ENCODE results near the gene PARD3B. TPM values are rescaled to one million over a fixed set of nuclear protein-coding genes. Genes with fewer than 3 reads are reported as not detected.

PARD3B gene
- total RNA-seq, 1 experiment from 2014 or later = 6.4 TPM

DNA sequence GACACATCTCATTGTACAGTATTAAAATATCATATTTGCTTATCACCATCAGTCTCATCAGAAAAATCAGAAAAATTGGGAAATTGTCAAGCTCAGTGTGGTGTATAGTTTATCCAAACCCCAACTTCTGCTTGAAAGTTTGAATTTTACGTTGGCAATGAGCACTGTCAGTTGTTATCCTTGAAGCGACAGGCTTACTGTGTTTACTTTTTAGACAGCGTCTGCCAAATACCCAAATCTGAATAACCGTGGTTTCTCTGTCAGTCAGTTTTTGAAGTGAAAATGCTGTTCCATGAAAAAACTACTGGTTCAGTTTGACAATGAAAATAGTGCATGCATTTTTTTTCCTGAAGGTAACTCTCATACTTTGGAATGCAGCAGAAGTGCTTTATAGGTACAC lies 70.2 kb downstream of the PARD3B start:
- H3K4ac ChIP-seq (ENCODE audit: low read depth, low read length) = no peak overlapping the region
- H3K9ac ChIP-seq (ENCODE audit: extremely low read depth, insufficient read length, low read length) = no peak overlapping the region
- TF ChIP-seq, protein P1, sequence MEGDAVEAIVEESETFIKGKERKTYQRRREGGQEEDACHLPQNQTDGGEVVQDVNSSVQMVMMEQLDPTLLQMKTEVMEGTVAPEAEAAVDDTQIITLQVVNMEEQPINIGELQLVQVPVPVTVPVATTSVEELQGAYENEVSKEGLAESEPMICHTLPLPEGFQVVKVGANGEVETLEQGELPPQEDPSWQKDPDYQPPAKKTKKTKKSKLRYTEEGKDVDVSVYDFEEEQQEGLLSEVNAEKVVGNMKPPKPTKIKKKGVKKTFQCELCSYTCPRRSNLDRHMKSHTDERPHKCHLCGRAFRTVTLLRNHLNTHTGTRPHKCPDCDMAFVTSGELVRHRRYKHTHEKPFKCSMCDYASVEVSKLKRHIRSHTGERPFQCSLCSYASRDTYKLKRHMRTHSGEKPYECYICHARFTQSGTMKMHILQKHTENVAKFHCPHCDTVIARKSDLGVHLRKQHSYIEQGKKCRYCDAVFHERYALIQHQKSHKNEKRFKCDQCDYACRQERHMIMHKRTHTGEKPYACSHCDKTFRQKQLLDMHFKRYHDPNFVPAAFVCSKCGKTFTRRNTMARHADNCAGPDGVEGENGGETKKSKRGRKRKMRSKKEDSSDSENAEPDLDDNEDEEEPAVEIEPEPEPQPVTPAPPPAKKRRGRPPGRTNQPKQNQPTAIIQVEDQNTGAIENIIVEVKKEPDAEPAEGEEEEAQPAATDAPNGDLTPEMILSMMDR (conservative IDR thresholded peaks at IDR 0.05) = no peak
- H2AK5ac ChIP-seq (ENCODE audit: insufficient read length, low read length) = no peak overlapping the region
- H3K9me3 Mint-ChIP-seq = peaks cover 0 to 3% of the 10 kb centered on the region in 2 experiments; a peak in 1 of 5 replicates
- H3K14ac ChIP-seq (ENCODE audit: insufficient read depth, low read length) = no peak overlapping the region
- no peak overlapping the region for H4K91ac ChIP-seq (ENCODE audit: insufficient read length, low read depth, low read length)
- no peaks in the 10 kb centered on the region for H3K79me2 ChIP-seq (ENCODE audit: insufficient read depth, low read length)
- H3K27me3 Mint-ChIP-seq (ENCODE audit: low read depth) = no peaks in the 10 kb centered on the region
- no peak overlapping the region for H3T11ph ChIP-seq (ENCODE audit: low read length)
- H3K56ac ChIP-seq (ENCODE audit: insufficient read length, low read depth, low read length) = no peak overlapping the region
- WGBS (ENCODE audit: extremely low coverage, insufficient read length, low lambda C conversion rate) = no CpG with 5 or more reads among the region's 4 CpGs
- H3K9me3 ChIP-seq (ENCODE audit: control insufficient read depth, low read depth, low read length) = no peaks in the 10 kb centered on the region
- H3K4me3 Mint-ChIP-seq = no peak overlapping the region
- H4K8ac ChIP-seq (replicated peaks; ENCODE audit: insufficient read length, low read depth, low read length) = no peak overlapping the region
- no peaks in the 10 kb centered on the region for H3K27me3 ChIP-seq (ENCODE audit: insufficient read depth, low read length)
- H3K36me3 Mint-ChIP-seq (ENCODE audit: insufficient read depth in 1 of 3, low read depth in 3 of 3) = peaks cover 0 to 9% (median 0%) of the 10 kb centered on the region in 3 experiments; a peak in 2 of 7 replicates
- no peaks in the 10 kb centered on the region for H3K4me1 Mint-ChIP-seq
- no peak overlapping the region for H3K18ac ChIP-seq (ENCODE audit: insufficient read length, low read depth, low read length)
- H2BK120ac ChIP-seq (ENCODE audit: low read depth, low read length, poor library complexity, severe bottlenecking) = no peak overlapping the region
- no peak overlapping the region for H2BK20ac ChIP-seq (ENCODE audit: low read depth, low read length, poor library complexity, severe bottlenecking)
- no peak overlapping the region for H3K4me2 ChIP-seq (ENCODE audit: insufficient read depth, insufficient read length, low read length)
- H3K27ac Mint-ChIP-seq = no peak overlapping the region
- no peaks in the 10 kb centered on the region for H3K23me2 ChIP-seq (ENCODE audit: insufficient read length, low read depth, low read length, poor library complexity, severe bottlenecking)
- no peak overlapping the region for H2AFZ ChIP-seq (ENCODE audit: low read length)
- H4K5ac ChIP-seq (ENCODE audit: insufficient read length, low read depth, low read length) = no peak overlapping the region
- no peaks in the 10 kb centered on the region for H3K79me1 ChIP-seq (ENCODE audit: insufficient read depth, low read depth, low read length, poor library complexity, severe bottlenecking)
- H2BK15ac ChIP-seq (ENCODE audit: low read depth, low read length) = no peak overlapping the region
- DNase-seq = no peak
- H3K27ac ChIP-seq (ENCODE audit: insufficient read length, low read depth, low read length) = no peak overlapping the region
- no peak overlapping the region for H3K23ac ChIP-seq (ENCODE audit: insufficient read length, low read depth, low read length)
- no peaks in the 10 kb centered on the region for H3K4me1 ChIP-seq (ENCODE audit: insufficient read depth, low read length)
- H2BK12ac ChIP-seq (ENCODE audit: insufficient read length, low read depth, low read length) = no peak overlapping the region
- H4K20me1 ChIP-seq (ENCODE audit: control insufficient read depth, insufficient read depth, insufficient read length) = no peaks in the 10 kb centered on the region
- H2BK5ac ChIP-seq (ENCODE audit: insufficient read length, low read length) = no peak overlapping the region

All from H9 (cell line).